ENCODE results near the gene MAPRE3.

MAPRE3 gene

DNA sequence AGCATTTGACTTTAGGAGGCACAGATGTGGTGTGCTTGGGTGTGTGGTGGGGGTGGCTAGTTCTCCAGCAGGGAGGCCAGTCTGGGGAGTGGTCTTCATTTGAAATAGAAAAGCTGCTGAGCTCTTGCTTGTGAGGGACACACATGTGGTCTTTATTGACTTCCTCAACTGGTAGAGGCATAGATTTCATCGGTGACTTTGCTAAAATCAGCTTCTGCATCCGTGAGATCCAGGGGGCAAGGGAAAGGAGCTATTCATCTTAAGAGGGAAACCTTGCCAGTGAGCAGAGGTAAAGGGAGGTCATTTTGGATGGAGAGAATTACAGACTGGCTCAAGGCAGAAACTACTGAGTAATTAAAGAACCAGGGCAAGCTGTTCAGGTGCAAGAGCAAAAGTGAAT is 4.7 kb downstream of the MAPRE3 start:
- TF ChIP-seq CTCF (IDR thresholded peaks at IDR 0.05; ENCODE audit: control insufficient read depth, extremely low read depth, insufficient read depth) = no peak
- no peak overlapping the region for H3K4me3 ChIP-seq (ENCODE audit: low read depth, low read length)
- DNase-seq (ENCODE audit: low read depth) = no peak

DNA sequence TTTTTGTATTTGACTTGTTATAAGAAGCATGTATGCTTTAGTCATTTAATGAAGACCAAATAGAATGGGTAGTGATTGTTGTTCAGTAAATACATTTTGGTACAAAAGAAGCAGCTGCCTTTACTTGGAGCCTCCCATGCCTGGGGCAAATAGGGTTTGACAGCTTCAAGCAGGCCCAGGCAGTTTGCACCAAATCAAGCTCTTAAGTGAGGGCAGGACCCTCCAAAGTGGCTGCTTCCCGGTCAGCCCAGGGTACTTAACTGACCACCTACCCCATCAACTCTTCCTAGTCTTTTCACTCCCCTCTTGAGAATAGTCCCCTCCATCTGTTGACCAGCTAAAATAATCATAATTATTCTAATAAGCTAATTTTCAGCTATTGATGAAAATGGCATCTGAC is 5.2 kb downstream of the MAPRE3 start:
- TF ChIP-seq CTCF (IDR thresholded peaks at IDR 0.05; ENCODE audit: control insufficient read depth, extremely low read depth, insufficient read depth) = no peak
- no peak overlapping the region for H3K4me3 ChIP-seq (ENCODE audit: low read depth, low read length)
- no peak for DNase-seq (ENCODE audit: low read depth)

- DNase-seq (ENCODE audit: low read depth) = no peak
- TF ChIP-seq CTCF (IDR thresholded peaks at IDR 0.05; ENCODE audit: control insufficient read depth, extremely low read depth, insufficient read depth) = no peak
- H3K4me3 ChIP-seq (ENCODE audit: low read depth, low read length) = no peak overlapping the region
Observed at GRCh38 chr2:26976237-26976636, 5.8 kb downstream of the MAPRE3 start.

GRCh38 chr2:26977012-26977411 is 6.6 kb downstream of the MAPRE3 start:
- no peak for TF ChIP-seq CTCF (IDR thresholded peaks at IDR 0.05; ENCODE audit: control insufficient read depth, extremely low read depth, insufficient read depth)
- H3K4me3 ChIP-seq (ENCODE audit: low read depth, low read length) = no peak overlapping the region

GRCh38 chr2:26978061-26978596 is 7.7 kb downstream of the MAPRE3 start:
- no peak for DNase-seq (ENCODE audit: low read depth)
- TF ChIP-seq CTCF (IDR thresholded peaks at IDR 0.05; ENCODE audit: control insufficient read depth, extremely low read depth, insufficient read depth) = no peak
- no peak overlapping the region for H3K4me3 ChIP-seq (ENCODE audit: low read depth, low read length)

More at GRCh38 chr2:26977012-26977411, 6.6 kb downstream of the MAPRE3 start:
- no peak for DNase-seq (ENCODE audit: low read depth)

- TF ChIP-seq CTCF (IDR thresholded peaks at IDR 0.05; ENCODE audit: control insufficient read depth, extremely low read depth, insufficient read depth) = no peak
- no peak overlapping the region for H3K4me3 ChIP-seq (ENCODE audit: low read depth, low read length)
- no peak for DNase-seq (ENCODE audit: low read depth)
Observed at GRCh38 chr2:26979741-26980140, 9.3 kb downstream of the MAPRE3 start.

DNA sequence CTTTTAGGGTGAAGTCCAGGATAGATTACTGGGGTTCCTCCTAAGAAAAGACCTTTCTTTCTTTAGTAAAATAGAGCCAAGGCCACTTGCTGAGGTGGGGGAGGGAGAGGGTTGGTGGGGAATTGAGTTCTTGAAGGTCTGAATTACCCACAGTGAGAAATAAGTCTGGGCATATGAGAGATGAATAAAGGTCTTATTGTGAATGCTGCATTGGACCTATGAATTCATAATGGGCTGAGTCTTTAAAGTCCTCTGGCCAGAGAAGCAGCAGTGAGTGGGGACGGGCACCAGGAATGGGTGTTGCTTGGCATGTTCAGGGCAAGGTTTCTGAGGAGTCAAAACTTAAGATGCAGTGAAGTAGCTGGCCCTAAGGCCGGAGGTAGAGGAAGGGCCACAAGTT is 10.5 kb downstream of the MAPRE3 start:
- H3K4me3 ChIP-seq (ENCODE audit: low read depth, low read length) = no peak overlapping the region
- no peak for TF ChIP-seq CTCF (IDR thresholded peaks at IDR 0.05; ENCODE audit: control insufficient read depth, extremely low read depth, insufficient read depth)
- no peak for DNase-seq (ENCODE audit: low read depth)

All from LNCaP clone FGC (cell line).